ENCODE data around the gene SRD5A1. TPM values are rescaled to one million over a fixed set of nuclear protein-coding genes. Genes with fewer than 3 reads are reported as not detected.

SRD5A1 gene
- total RNA-seq, 3 donors from 2014 or later (not counting 1 experiment from before 2014, with no cell fraction given) = 6.5 to 11.0 (median 7.8) TPM

DNA sequence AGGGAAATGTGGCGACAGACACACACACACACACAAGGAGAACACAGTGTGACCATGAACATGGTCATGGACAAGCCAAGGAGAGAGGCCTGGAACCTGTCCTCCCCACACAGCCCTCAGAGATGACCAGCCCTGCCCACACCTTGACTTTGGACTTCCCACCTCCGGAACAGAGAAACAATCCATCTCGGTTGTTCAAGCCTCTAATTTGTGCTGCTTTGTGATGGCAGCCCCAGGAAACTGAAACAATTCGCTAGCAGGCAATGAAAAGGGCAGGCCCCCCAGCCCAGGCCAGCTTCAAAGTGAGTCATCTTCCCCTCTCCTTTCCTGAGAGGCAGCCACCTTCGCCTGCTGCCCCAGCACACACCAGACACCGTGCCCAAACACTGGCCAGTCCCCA, 48.1 kb upstream of the SRD5A1 start:
- H3K9me3 Mint-ChIP-seq = no peaks in the 10 kb centered on the region
- no peak overlapping the region for H3K27ac ChIP-seq (ENCODE audit: low read length)
- no peak for TF ChIP-seq CTCF (IDR thresholded peaks at IDR 0.05)
- no peak overlapping the region for H3K4me3 ChIP-seq (ENCODE audit: low read length)
- no peak overlapping the region for H3K27ac Mint-ChIP-seq
- peaks cover 10% of the 10 kb centered on the region for H3K27me3 ChIP-seq (ENCODE audit: control insufficient read depth, insufficient read depth, low read length)
- no peak for DNase-seq
- H3K4me3 Mint-ChIP-seq = no peak overlapping the region
- no peaks in the 10 kb centered on the region for H3K4me1 Mint-ChIP-seq
- intact Hi-C loops (cut with micrococcal nuclease) = no loop called here
- ATAC-seq = no peak
- peaks cover 33 to 62% of the 10 kb centered on the region in 2 donors for H3K27me3 Mint-ChIP-seq (ENCODE audit: low read depth in 2 of 2)
- H3K4me1 ChIP-seq (ENCODE audit: control insufficient read depth, insufficient read depth, low read length) = peaks cover 3% of the 10 kb centered on the region
- H3K9me3 ChIP-seq (ENCODE audit: control insufficient read depth, insufficient read depth, low read length) = no peaks in the 10 kb centered on the region
- no peaks in the 10 kb centered on the region for H3K36me3 ChIP-seq (ENCODE audit: control insufficient read depth, insufficient read depth, low read length)
- no peaks in the 10 kb centered on the region for H3K36me3 Mint-ChIP-seq
- 65% methylated on average over 6 of the region's 6 CpGs for WGBS (ENCODE audit: insufficient coverage)

DNA sequence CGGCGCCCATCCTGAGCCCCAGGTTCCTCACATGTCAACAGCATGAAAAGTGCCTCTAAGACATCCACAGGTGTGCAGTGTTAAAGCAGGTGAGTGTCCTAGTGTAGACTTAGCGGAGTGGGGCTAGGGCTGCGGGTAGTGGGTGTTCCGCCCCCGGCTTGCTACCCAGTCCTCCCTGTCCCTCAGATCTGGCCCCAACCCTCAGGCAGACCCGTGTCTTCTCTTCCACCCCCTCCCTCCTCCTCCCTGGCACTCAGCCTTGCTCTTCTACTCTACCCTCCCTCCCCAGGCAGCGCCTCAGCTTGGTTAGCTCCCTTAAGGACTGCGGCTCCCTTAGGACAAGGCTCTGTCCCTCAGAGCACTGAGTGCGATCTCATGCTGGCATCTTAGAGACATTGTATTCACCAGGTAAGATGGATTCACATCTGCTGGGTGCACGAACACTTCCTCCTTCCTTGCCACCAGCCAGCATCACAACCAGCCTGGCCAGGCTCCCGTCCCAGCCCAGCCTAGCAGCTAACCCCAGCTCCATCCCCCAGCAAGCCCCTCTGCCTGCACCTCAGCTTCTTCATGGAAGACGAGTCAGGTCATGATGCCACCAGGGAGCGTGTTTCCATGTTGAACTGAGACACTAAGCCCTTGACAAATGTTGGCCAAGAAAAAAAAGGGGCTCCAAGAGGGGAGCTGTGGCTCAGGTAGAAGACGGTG, 47.1 kb upstream of the SRD5A1 start:
- no peaks in the 10 kb centered on the region for H3K9me3 Mint-ChIP-seq
- no peak for TF ChIP-seq CTCF (IDR thresholded peaks at IDR 0.05)
- no peaks in the 10 kb centered on the region for H3K36me3 ChIP-seq (ENCODE audit: control insufficient read depth, insufficient read depth, low read length)
- intact Hi-C loops (cut with micrococcal nuclease) = no loop called here
- no peak overlapping the region for H3K27ac ChIP-seq (ENCODE audit: low read length)
- WGBS (ENCODE audit: insufficient coverage) = 82% methylated on average over 15 of the region's 15 CpGs
- H3K4me1 Mint-ChIP-seq = no peaks in the 10 kb centered on the region
- no peak overlapping the region for H3K4me3 ChIP-seq (ENCODE audit: low read length)
- peaks cover 3% of the 10 kb centered on the region for H3K4me1 ChIP-seq (ENCODE audit: control insufficient read depth, insufficient read depth, low read length)
- no peak for ATAC-seq
- H3K27ac Mint-ChIP-seq = no peak overlapping the region
- no peak for DNase-seq
- H3K9me3 ChIP-seq (ENCODE audit: control insufficient read depth, insufficient read depth, low read length) = no peaks in the 10 kb centered on the region
- no peaks in the 10 kb centered on the region for H3K36me3 Mint-ChIP-seq
- no peak overlapping the region for H3K4me3 Mint-ChIP-seq
- peaks cover 11% of the 10 kb centered on the region for H3K27me3 ChIP-seq (ENCODE audit: control insufficient read depth, insufficient read depth, low read length)
- H3K27me3 Mint-ChIP-seq (ENCODE audit: low read depth in 2 of 2) = peaks cover 30 to 52% of the 10 kb centered on the region in 2 donors

GRCh38 chr5:6586647-6587042, 46.6 kb upstream of the SRD5A1 start:
- H3K27me3 ChIP-seq (ENCODE audit: control insufficient read depth, insufficient read depth, low read length) = peaks cover 11% of the 10 kb centered on the region
- H3K36me3 Mint-ChIP-seq = no peaks in the 10 kb centered on the region
- H3K4me1 Mint-ChIP-seq = peaks cover 0 to 2% of the 10 kb centered on the region in 2 donors
- intact Hi-C loops (cut with micrococcal nuclease) = no loop called here
- DNase-seq = no peak
- H3K27ac Mint-ChIP-seq = no peak overlapping the region
- peaks cover 3% of the 10 kb centered on the region for H3K4me1 ChIP-seq (ENCODE audit: control insufficient read depth, insufficient read depth, low read length)
- WGBS (ENCODE audit: insufficient coverage) = 84% methylated on average over 3 of the region's 5 CpGs
- H3K27me3 Mint-ChIP-seq (ENCODE audit: low read depth in 2 of 2) = peaks cover 28 to 47% of the 10 kb centered on the region in 2 donors
- H3K27ac ChIP-seq (ENCODE audit: low read length) = no peak overlapping the region
- no peaks in the 10 kb centered on the region for H3K9me3 ChIP-seq (ENCODE audit: control insufficient read depth, insufficient read depth, low read length)
- no peaks in the 10 kb centered on the region for H3K9me3 Mint-ChIP-seq
- ATAC-seq = no peak
- no peak overlapping the region for H3K4me3 Mint-ChIP-seq
- no peak overlapping the region for H3K4me3 ChIP-seq (ENCODE audit: low read length)
- no peaks in the 10 kb centered on the region for H3K36me3 ChIP-seq (ENCODE audit: control insufficient read depth, insufficient read depth, low read length)
- TF ChIP-seq CTCF (IDR thresholded peaks at IDR 0.05) = no peak

- peaks cover 24 to 42% of the 10 kb centered on the region in 2 donors for H3K27me3 Mint-ChIP-seq (ENCODE audit: low read depth in 2 of 2)
- no peak for ATAC-seq
- no peak overlapping the region for H3K4me3 Mint-ChIP-seq
- no peaks in the 10 kb centered on the region for H3K36me3 Mint-ChIP-seq
- intact Hi-C loops (cut with micrococcal nuclease) = no loop called here
- Histone ChIP-seq H3K4me1 (ENCODE audit: control insufficient read depth, insufficient read depth, low read length) (peaks cover 3% of the 10 kb centered on the region), H3K9me3 (ENCODE audit: control insufficient read depth, insufficient read depth, low read length) (no peaks in the 10 kb centered on the region), H3K27ac (ENCODE audit: low read length) (no peak overlapping the region), H3K4me3 (ENCODE audit: low read length) (no peak overlapping the region), H3K27me3 (ENCODE audit: control insufficient read depth, insufficient read depth, low read length) (peaks cover 11% of the 10 kb centered on the region), H3K36me3 (ENCODE audit: control insufficient read depth, insufficient read depth, low read length) (no peaks in the 10 kb centered on the region)
- TF ChIP-seq CTCF (IDR thresholded peaks at IDR 0.05) = no peak
- DNase-seq = no peak
- peaks cover 0 to 4% of the 10 kb centered on the region in 2 donors for H3K4me1 Mint-ChIP-seq
- 92% methylated on average over 9 of the region's 9 CpGs for WGBS (ENCODE audit: insufficient coverage)
- H3K9me3 Mint-ChIP-seq = no peaks in the 10 kb centered on the region
- no peak overlapping the region for H3K27ac Mint-ChIP-seq
These were observed 46.1 kb upstream of the SRD5A1 start for GRCh38 chr5:6587171-6587570.
